Lower leg skin (tissue), 4 donors: ENCODE data around the gene UVSSA. TPM values are rescaled to one million over a fixed set of nuclear protein-coding genes. Genes with fewer than 3 reads are reported as not detected.

Experiments
- DNase-seq, 2 donors: peaks; one replicate each; pipeline ENCODE4 v3.0.0-alpha.2; 2019; ENCODE audit warnings: low spot score in 2 of 2
- H3K4me3 ChIP-seq: fragments of 200-600 bp; sonication (generic); 2 replicates; pipeline ENCODE4 v1.5.1; 2017; ENCODE audit warnings: mild to moderate bottlenecking, low read depth; ENCODE audit not compliant: poor library complexity, severe bottlenecking
- CTCF ChIP-seq, 3 donors: fragments of 450-650 bp; IDR thresholded peaks; one replicate each; pipeline ENCODE4 v1.5.1; 2016; ENCODE audit warnings: antibody characterized with exemption in 3 of 3, mild to moderate bottlenecking in 3 of 3, moderate library complexity in 2 of 3
- POLR2A ChIP-seq, 2 donors: fragments of 450-650 bp; IDR thresholded peaks; one replicate each; pipeline ENCODE4 v1.6.1; 2016 to 2017; ENCODE audit warnings: antibody characterized with exemption in 2 of 2, mild to moderate bottlenecking in 1 of 2, moderate library complexity in 1 of 2
- WGBS, 2 donors: methylation state at CpG; one replicate each; pipeline ENCODE4 v1.1.5; 2018; 5-methylcytosine and 5-hydroxymethylcytosine counted together
- intact Hi-C: fragments of 100-400 bp; cut with DNase I; formaldehyde crosslinking; loops from one replicate; pipeline ENCODE4 v1.15.0; 2023; ENCODE audit warnings: low total_unique reads
- total RNA-seq, 4 donors: library from RNA; depleted of rRNA; stranded (reverse); fragments of >200 nt; gene quantifications; one replicate each; pipeline ENCODE4 v1.1.0, GENCODE V29; 2016

The UVSSA gene
- total RNA-seq, 4 donors from 2014 or later, result 18.2 to 57.4 (median 25.7) TPM

- intact Hi-C loops, result no loop called here
- no peak for DNase-seq
- no peak overlapping the region for H3K4me3 ChIP-seq
- TF ChIP-seq POLR2A (IDR thresholded peaks at IDR 0.05) (no peak), CTCF (IDR thresholded peaks at IDR 0.05) (no peak)
- 74 to 80% methylated on average over 32 of the region's 32 CpGs for WGBS, 2 donors
Measured at GRCh38 chr4:1310031-1310795, 36.8 kb upstream of the UVSSA start.

- TF ChIP-seq POLR2A (IDR thresholded peaks at IDR 0.05) (no peak), CTCF (IDR thresholded peaks at IDR 0.05) (no peak)
- intact Hi-C loops, result no loop called here
- H3K4me3 ChIP-seq, result no peak overlapping the region
- WGBS, 2 donors, result 89 to 90% methylated on average over 49 of the region's 49 CpGs
- no peak for DNase-seq
Measured at GRCh38 chr4:1310796-1311631, 36.0 kb upstream of the UVSSA start.

- DNase-seq, result no peak
- TF ChIP-seq POLR2A (IDR thresholded peaks at IDR 0.05) (no peak), CTCF (IDR thresholded peaks at IDR 0.05) (no peak)
- intact Hi-C loops, result no loop called here
- no peak overlapping the region for H3K4me3 ChIP-seq
- 93 to 94% methylated on average over 20 of the region's 20 CpGs for WGBS, 2 donors
Measured at GRCh38 chr4:1312821-1313640, 34.0 kb upstream of the UVSSA start.

GRCh38 chr4:1315306-1315705 is 31.7 kb upstream of the UVSSA start:
- no peak for DNase-seq
- TF ChIP-seq POLR2A (IDR thresholded peaks at IDR 0.05), result no peak
- TF ChIP-seq CTCF (IDR thresholded peaks at IDR 0.05), result no peak
- H3K4me3 ChIP-seq, result no peak overlapping the region
- 92 to 93% methylated on average over 28 of the region's 28 CpGs for WGBS, 2 donors
- intact Hi-C loops, result no loop called here

GRCh38 chr4:1315836-1316536 is 31.0 kb upstream of the UVSSA start:
- H3K4me3 ChIP-seq, result no peak overlapping the region
- no peak for DNase-seq
- TF ChIP-seq POLR2A (IDR thresholded peaks at IDR 0.05) (no peak), CTCF (IDR thresholded peaks at IDR 0.05) (no peak)
- WGBS, 2 donors, result 89 to 91% methylated on average over 23 to 24 of the region's 27 CpGs
- intact Hi-C loops, result no loop called here
